PC-9 (cell line): ENCODE data around the gene CEP126. TPM values are rescaled to one million over a fixed set of nuclear protein-coding genes. Genes with fewer than 3 reads are reported as not detected.

ENCODE experiments used
- BruUV-seq: library from RNA; stranded (reverse); fragments of 400-500 nt; replicated peaks from 2 replicates; lab custom pipeline; 2021; lab: Mats Ljungman, UMichigan
- CTCF ChIA-PET: fragments of 300-600 bp; sonication (Branson Sonifier 250); formaldehyde crosslinking; loops from one replicate; lab custom pipeline; 2022; ENCODE audit warnings: antibody characterized with exemption; lab: Charles Lee
- POLR2A ChIA-PET: fragments of 300-600 bp; sonication (Branson Sonifier 250); formaldehyde crosslinking; loops from one replicate; lab custom pipeline; 2022; ENCODE audit warnings: antibody characterized with exemption; ENCODE audit not compliant: unreplicated experiment; lab: Charles Lee
- DNase-seq, 2 experiments: peaks; one replicate each; pipeline versions ENCODE4 v3.0.0 to v3.0.0-alpha.2; 2015 to 2022; ENCODE audit warnings: mixed read lengths in 1 of 2
- H2AFZ ChIP-seq: fragments of 200-600 bp; sonication (generic); 2 replicates; pipeline ENCODE4 v1.8.1; 2017; ENCODE audit warnings: antibody characterized with exemption
- H3F3A ChIP-seq: fragments of 200-600 bp; sonication (generic); 2 replicates; pipeline ENCODE4 v1.8.1; 2017; ENCODE audit warnings: antibody characterized with exemption, mild to moderate bottlenecking, low read depth; ENCODE audit not compliant: insufficient read depth
- H3K27ac ChIP-seq: fragments of 200-600 bp; sonication (generic); 2 replicates; pipeline ENCODE4 v1.6.1; 2016; ENCODE audit warnings: mixed run types
- H3K27me3 ChIP-seq: fragments of 200-600 bp; sonication (generic); 2 replicates; pipeline ENCODE4 v1.6.1; 2016; ENCODE audit warnings: low read depth, mixed run types; ENCODE audit not compliant: insufficient read depth
- H3K36me3 ChIP-seq: fragments of 200-600 bp; sonication (generic); 2 replicates; pipeline ENCODE4 v1.6.1; 2016; ENCODE audit warnings: low read depth, mixed run types
- H3K4me1 ChIP-seq: fragments of 200-600 bp; sonication (generic); replicated peaks from 2 replicates; pipeline ENCODE4 v1.6.1; 2016; ENCODE audit warnings: mixed run types; ENCODE audit not compliant: insufficient read depth
- H3K4me2 ChIP-seq: fragments of 200-600 bp; sonication (generic); 2 replicates; pipeline ENCODE4 v1.6.1; 2017; ENCODE audit warnings: mixed run types
- H3K4me3 ChIP-seq: fragments of 200-600 bp; sonication (generic); 2 replicates; pipeline ENCODE4 v1.6.1; 2016; ENCODE audit warnings: mixed run types
- H3K79me2 ChIP-seq: fragments of 200-600 bp; sonication (generic); 2 replicates; pipeline ENCODE4 v1.6.1; 2017; ENCODE audit warnings: low read depth, mixed run types
- H3K9me2 ChIP-seq: fragments of 200-600 bp; sonication (generic); 2 replicates; pipeline ENCODE4 v1.8.1; 2017; ENCODE audit warnings: mild to moderate bottlenecking; ENCODE audit not compliant: insufficient read depth
- H3K9me3 ChIP-seq: fragments of 200-600 bp; sonication (generic); 2 replicates; pipeline ENCODE4 v1.8.1; 2016; ENCODE audit warnings: low read depth; ENCODE audit not compliant: insufficient read depth
- H4K20me1 ChIP-seq: fragments of 200-600 bp; sonication (generic); 2 replicates; pipeline ENCODE4 v1.8.1; 2017; ENCODE audit not compliant: insufficient read depth
- EZH2 ChIP-seq: fragments of 200-600 bp; sonication (generic); IDR thresholded peaks from 2 replicates; pipeline ENCODE4 v1.8.0; 2017; ENCODE audit warnings: antibody characterized with exemption, low read depth
- intact Hi-C: fragments of 100-400 bp; cut with micrococcal nuclease; formaldehyde crosslinking; loops from one replicate; pipeline ENCODE4 v1.10.0; 2022; ENCODE audit not compliant: unreplicated experiment
- total RNA-seq: library from RNA; stranded (reverse); gene quantifications from 2 replicates; pipeline ENCODE4 v1.2.3, GENCODE V29; 2021
- TF ChIP-seq, protein P1 (sequence below): fragments of 200-600 bp; sonication (generic); conservative IDR thresholded peaks from 2 replicates; pipeline ENCODE4 v1.6.1; 2017; ENCODE audit warnings: mixed run types, antibody characterized with exemption, mild to moderate bottlenecking, moderate library complexity

The CEP126 gene
- total RNA-seq, 1 experiment from 2014 or later = 6.0 TPM

DNA sequence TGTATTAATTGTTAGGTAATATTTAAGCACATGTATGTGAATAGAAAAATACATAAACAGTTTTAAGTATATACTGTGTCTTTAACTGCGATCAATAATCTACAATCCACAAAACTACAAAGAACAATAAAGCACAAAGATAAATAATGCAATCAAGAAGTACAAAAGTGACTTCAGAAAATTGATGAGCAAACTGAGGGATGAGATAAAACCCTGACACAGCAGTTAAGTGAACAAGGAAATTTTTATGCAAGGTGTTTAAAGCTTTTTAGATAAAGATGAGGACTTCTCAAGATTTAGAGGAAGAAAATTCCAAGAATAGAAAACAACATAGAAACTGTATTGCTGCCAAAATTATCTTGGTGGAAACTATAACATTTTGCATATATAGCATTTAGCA is 60.0 kb downstream of the CEP126 start:
- no TSS peak for BruUV-seq
- ChIA-PET POLR2A (no interaction called here), CTCF (no interaction called here)
- DNase-seq = no peak
- Histone ChIP-seq H3K36me3 (no peaks in the 10 kb centered on the region), H4K20me1 (no peaks in the 10 kb centered on the region), H3K27me3 (no peaks in the 10 kb centered on the region), H2AFZ (no peak overlapping the region), H3K9me3 (no peaks in the 10 kb centered on the region), H3K9me2 (no peaks in the 10 kb centered on the region), H3K4me2 (no peak overlapping the region), H3F3A (no peaks in the 10 kb centered on the region), H3K79me2 (no peaks in the 10 kb centered on the region), H3K4me3 (no peak overlapping the region), H3K27ac (no peak overlapping the region), H3K4me1 (no peaks in the 10 kb centered on the region; the same call in 1 of the 2 replicates)
- intact Hi-C loops = no loop called here
- TF ChIP-seq EZH2 = no peak
- TF ChIP-seq, protein P1, sequence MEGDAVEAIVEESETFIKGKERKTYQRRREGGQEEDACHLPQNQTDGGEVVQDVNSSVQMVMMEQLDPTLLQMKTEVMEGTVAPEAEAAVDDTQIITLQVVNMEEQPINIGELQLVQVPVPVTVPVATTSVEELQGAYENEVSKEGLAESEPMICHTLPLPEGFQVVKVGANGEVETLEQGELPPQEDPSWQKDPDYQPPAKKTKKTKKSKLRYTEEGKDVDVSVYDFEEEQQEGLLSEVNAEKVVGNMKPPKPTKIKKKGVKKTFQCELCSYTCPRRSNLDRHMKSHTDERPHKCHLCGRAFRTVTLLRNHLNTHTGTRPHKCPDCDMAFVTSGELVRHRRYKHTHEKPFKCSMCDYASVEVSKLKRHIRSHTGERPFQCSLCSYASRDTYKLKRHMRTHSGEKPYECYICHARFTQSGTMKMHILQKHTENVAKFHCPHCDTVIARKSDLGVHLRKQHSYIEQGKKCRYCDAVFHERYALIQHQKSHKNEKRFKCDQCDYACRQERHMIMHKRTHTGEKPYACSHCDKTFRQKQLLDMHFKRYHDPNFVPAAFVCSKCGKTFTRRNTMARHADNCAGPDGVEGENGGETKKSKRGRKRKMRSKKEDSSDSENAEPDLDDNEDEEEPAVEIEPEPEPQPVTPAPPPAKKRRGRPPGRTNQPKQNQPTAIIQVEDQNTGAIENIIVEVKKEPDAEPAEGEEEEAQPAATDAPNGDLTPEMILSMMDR = no peak

DNA sequence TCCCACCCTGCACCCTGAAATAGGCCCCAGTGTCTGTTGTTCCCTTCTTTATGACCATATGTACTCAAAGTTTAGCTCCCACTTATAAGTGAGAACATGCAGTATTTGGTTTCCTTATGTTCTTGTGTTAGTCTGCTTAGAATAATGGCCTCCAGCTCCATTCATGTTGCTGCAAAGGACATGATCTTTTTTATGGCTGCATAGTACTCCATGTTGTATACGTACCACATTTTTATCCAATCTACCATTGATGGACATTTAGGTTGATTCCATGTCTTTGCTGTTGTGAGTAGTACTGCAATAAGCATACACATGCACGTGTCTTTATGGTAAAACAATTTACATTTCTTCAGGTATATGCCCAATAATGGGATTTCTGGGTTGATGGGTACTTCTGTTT is 60.9 kb downstream of the CEP126 start:
- Histone ChIP-seq H3F3A (no peaks in the 10 kb centered on the region), H3K4me1 (no peaks in the 10 kb centered on the region; the same call in 1 of the 2 replicates), H3K9me2 (no peaks in the 10 kb centered on the region), H3K9me3 (no peaks in the 10 kb centered on the region), H3K4me2 (no peak overlapping the region), H3K79me2 (no peaks in the 10 kb centered on the region), H3K4me3 (no peak overlapping the region), H3K27ac (no peak overlapping the region), H2AFZ (no peak overlapping the region), H3K27me3 (no peaks in the 10 kb centered on the region), H3K36me3 (no peaks in the 10 kb centered on the region), H4K20me1 (no peaks in the 10 kb centered on the region)
- intact Hi-C loops = no loop called here
- ChIA-PET CTCF (no interaction called here), POLR2A (no interaction called here)
- BruUV-seq = no TSS peak
- TF ChIP-seq EZH2 = no peak
- TF ChIP-seq, protein P1 = no peak
- no peak for DNase-seq

DNA sequence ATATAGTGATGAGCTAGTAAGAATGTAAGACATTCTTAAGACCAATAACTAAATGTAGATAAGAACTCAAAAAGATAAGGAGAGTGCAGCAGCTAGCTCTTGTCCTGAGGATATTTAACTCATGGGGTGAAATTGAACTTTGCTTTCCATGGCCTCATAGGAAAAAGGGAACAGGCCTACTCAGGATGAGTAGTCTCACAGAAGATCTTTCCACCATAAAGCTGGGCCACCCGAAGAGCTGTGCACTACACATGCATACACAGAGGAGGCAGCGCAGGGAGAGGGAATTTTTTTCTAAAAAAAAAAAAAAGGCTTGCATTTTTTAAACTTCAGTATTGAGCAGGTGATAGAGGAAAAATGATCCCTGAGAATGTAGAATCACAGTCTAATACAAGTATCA is 72.6 kb downstream of the CEP126 start:
- TF ChIP-seq, protein P1 = no peak
- TF ChIP-seq EZH2 = no peak
- CTCF ChIA-PET = no interaction called here
- POLR2A ChIA-PET = no interaction called here
- Histone ChIP-seq H3K9me2 (0 out of 2 replicates have a peak, but pooled peaks cover 5% of the 10 kb centered on the region), H3K4me1 (no peaks in the 10 kb centered on the region), H4K20me1 (no peaks in the 10 kb centered on the region), H3K36me3 (no peaks in the 10 kb centered on the region), H3K27me3 (no peaks in the 10 kb centered on the region), H3F3A (no peaks in the 10 kb centered on the region), H3K4me3 (no peak overlapping the region), H3K27ac (no peak overlapping the region), H3K9me3 (no peaks in the 10 kb centered on the region; the same call in 1 of the 2 replicates), H3K4me2 (no peak overlapping the region), H3K79me2 (no peaks in the 10 kb centered on the region), H2AFZ (no peak overlapping the region)
- intact Hi-C loops = no loop called here
- BruUV-seq = no TSS peak
- no peak for DNase-seq
